Posterior cingulate gyrus (tissue), 11 donors: ENCODE results near the gene MVB12B.

Source experiments
- DNase-seq, 10 donors: peaks; one replicate each; pipeline versions ENCODE4 v3.0.0 to v3.0.0-alpha.2; 2020 to 2021; ENCODE audit warnings: mixed read lengths in 3 of 10
- intact Hi-C: fragments of 100-400 bp; cut with DNase I; formaldehyde crosslinking; loops from one replicate; pipeline ENCODE4 v1.15.1; 2023

Gene MVB12B

GRCh38 chr9:126376311-126377175, 49.9 kb downstream of the MVB12B start:
- DNase-seq: peak; percentile 71 to 97 (median 84)
- intact Hi-C loops: loop anchor here (5.0 kb wide), 2 partner anchors 39 to 69 kb away; no protein-coding TSS in a partner anchor

DNA sequence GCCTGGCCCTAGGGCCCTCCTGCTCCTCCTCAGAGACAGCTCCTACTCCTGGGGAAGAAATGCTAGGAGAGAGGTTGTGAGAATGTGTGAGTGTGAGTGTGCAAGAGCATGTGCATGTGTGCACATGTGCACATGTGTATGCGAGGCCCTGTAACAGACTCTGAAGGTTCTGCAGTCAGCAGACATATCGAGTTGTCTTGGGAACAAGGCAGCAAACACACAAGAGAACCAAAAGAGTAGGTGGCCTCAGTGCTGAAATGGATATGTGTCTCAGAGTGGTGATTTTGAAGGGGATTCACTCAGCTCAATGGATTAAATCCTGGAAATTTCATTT, 50.5 kb downstream of the MVB12B start:
- intact Hi-C loops: loop anchor here (5.0 kb wide), 2 partner anchors 40 to 70 kb away; no protein-coding TSS in a partner anchor
- no peak for DNase-seq

- intact Hi-C loops: loop anchor here (5.0 kb wide), 2 partner anchors 40 to 70 kb away; no protein-coding TSS in a partner anchor
- peak in 9 of 10 donors; percentile 57 to 97 (median 89) for DNase-seq
These were observed 50.9 kb downstream of the MVB12B start for GRCh38 chr9:126377536-126377935.

DNA sequence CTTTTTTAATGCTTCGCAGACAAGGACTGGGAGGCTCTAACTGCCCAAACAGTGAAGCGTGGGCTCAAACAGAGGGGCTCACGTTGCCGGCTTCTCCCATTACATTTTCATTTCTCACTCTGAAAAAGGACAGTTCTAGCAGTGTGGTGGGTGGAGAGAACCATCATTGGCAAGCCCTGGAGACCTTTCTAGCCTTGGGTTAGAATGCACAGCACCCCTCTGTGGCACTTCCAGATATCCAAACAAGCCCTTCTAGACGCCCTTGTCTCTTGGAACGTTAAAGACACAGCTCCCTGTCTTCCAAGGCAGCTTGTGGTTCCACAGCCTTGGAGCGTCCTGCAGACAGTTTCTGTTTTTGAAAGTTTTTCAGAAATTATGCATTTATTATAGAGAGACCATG, 52.1 kb downstream of the MVB12B start:
- intact Hi-C loops: loop anchor here (5.0 kb wide), 2 partner anchors 41 to 71 kb away; no protein-coding TSS in a partner anchor
- no peak for DNase-seq

DNA sequence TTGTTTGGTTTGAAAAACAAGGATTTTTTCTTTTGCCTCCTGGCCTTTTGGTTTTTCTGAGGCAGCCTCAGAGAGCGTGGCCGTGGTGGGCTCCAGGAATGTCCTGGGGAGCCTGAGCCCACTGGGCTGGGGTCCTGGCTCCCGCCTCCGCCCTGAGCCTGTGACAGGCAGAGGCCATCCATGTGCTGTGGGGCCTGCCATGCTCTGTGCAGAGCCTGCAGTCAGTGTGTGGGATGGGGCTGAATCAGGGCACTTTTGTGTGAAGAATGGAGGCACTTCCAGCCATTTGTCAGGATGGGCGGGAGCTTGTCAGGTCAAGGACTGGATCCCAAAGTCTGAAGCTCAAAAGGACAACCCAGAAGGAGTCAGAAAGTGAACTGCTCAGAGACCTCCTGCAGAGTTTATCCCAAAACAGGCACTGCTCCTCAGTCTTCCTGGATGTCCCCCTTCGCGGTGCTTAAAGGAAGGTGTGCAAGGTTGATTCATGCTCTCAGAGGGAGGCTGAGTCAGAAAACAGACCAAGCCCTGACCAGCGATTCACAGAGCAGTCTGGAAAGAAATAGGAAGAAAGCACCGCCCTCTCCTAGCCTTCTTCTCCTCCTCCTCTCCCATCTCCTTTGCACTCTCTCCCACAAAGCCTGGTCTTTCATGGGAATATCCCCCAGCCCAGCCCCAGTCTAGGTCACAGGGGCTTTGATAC, 53.2 kb downstream of the MVB12B start:
- intact Hi-C loops: loop anchor here (5.0 kb wide), 2 partner anchors 43 to 73 kb away; no protein-coding TSS in a partner anchor
- peak in 2 of 10 donors; percentile 18 to 81 for DNase-seq

DNA sequence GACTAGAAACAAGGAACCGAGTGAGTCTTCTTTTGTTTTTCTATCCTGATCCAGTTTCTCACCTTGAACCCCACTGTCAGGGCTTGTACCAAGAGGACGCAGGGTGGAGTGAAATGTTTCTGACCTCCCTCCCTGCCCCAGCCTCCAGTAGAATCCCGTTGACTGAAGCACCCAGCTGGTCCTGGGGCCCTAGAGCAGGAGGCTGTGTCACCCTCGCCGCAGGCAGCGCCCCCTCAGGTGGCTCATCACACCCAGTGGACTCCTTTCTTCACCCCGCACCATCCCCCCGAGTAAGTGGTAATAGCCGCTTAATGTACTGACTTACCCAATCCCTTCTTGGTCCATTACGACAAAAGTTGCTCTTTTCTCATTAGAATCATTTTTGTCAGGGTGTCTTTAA, 53.8 kb downstream of the MVB12B start:
- peak in 2 of 10 donors; percentile 18 to 88 for DNase-seq
- intact Hi-C loops: no loop called here

DNA sequence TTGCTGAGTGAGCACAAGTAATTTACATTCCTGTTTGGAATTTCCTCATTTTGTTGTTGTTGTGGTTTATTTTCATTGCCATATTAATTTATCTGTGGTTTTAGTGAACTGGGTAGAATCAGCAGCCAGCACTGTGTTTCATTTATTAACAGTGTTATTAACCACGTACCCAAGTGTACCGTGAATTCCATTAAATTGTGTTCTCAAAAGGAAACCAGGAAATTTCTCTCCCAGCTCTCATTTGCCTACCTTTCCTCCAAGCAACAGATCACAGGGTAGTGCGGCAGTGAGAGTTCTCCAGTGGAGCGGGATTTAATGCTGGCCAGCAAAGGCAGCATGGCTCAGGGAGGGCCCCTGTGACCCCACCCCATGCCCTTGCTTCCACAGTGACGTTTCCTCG, 54.6 kb downstream of the MVB12B start:
- DNase-seq: peak in 2 of 10 donors; percentile 16 to 22
- intact Hi-C loops: no loop called here

DNA sequence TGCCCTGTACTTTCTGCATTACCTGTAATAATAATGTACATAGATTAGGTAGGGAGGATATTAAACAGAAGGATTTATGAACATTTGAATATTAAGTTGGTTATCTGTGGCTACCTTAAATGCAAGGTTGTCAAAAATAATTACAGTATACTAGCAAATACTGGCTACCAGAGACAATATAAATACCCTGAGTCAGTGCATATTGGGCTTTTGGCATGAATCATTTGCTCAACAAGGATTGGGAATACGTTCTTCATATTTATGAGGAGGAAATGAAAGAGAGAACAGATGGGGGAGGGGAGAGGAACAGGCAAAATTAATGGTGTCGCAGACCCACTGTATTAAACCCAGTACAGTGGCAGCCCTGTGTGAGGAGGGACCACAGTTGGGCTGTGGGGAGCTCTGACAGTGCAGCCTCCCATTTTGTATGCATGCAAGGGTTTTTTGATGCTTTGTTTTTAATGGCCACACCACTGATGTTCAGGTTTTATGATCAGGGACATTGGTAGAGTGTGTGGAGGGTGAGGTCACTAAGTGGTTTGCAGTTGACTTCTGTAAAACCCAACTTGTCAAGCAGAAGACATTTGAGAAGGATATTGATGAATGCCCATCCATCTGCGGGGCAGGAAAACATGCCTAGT, 56.9 kb downstream of the MVB12B start:
- intact Hi-C loops: no loop called here
- DNase-seq: peak in 1 of 10 donors; percentile 9

DNA sequence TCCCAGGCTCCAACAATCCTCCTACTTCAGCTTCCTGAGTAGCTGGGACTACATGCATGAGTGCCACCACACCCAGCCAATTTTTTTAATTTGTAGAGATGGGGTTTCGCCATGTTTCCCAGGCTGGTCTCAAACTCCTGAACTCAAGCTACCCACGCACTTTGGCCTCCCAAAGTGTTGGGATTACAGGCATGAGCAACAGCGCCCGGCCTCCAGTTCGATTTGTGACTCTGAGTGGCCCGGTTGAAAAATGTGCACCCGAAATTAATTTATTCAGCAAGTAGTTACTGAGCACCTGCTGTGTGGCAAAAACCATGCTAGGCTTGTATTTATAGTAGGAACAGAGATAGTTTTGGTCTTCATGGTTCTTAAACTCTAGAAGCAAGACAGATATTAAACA, 58.3 kb downstream of the MVB12B start:
- intact Hi-C loops: no loop called here
- peak in 1 of 10 donors; percentile 52 for DNase-seq

DNA sequence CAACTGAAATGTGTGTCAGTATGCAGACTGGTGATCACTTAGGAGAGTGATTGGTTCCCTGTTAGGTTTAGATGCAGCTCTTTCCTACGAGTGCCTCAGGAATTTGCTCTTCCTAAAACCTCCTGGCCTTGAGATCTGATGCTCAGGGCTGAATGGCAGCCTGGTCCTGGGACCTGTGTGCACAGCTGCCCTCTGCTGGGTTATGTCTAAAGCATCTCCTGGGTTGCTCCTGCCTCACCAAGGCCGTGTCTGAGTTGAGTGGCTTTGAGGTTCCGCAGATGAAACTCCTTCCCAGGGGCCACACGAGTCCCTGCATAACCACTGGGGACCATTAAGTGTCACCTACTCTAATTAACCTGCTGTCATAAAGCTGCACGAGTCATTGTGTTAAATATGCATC, 59.5 kb downstream of the MVB12B start:
- peak in 5 of 10 donors; percentile 48 to 94 (median 55) for DNase-seq
- intact Hi-C loops: no loop called here

GRCh38 chr9:126386776-126387175, 60.1 kb downstream of the MVB12B start:
- peak in 2 of 10 donors; percentile 8 to 11 for DNase-seq
- intact Hi-C loops: no loop called here

DNA sequence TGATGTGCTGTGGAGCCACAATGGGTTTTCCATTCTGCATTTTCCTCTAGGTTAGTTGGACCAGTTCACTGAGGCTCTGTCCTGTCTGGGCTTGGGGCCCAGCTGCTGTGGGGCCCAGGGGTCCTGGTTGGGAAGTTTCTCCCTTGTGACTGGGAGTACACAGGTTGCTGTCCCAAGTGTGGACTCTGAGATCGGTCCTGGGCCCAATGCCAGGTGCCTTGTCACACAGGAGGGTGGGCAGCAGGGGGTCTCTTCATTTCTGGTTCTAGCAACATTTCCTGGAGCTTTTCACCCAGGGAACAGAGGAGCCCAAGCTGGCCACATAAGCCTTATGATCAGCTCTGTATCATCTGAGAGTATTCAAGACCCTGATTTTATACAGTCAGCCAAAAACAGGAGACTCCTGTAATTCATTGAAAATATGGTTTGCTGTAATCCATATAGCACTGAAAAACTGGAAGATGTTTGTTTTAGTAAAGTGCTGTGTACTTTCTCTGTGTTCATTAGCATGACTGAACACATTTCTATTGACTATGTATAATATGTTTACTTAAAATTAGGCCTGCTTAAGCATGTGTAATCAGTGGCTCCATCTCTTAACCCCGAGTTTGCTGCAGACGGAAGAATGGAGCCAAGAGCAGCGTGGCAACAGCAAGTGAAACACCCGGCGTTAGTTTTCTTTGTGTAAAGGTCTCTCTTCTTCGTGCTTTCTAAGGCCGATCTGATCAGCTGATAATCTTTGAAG, 62.5 kb downstream of the MVB12B start:
- intact Hi-C loops: no loop called here
- DNase-seq: peak in 1 of 10 donors; percentile 62

- intact Hi-C loops: no loop called here
- DNase-seq: no peak
These were observed 63.4 kb downstream of the MVB12B start for GRCh38 chr9:126389992-126390391.

DNA sequence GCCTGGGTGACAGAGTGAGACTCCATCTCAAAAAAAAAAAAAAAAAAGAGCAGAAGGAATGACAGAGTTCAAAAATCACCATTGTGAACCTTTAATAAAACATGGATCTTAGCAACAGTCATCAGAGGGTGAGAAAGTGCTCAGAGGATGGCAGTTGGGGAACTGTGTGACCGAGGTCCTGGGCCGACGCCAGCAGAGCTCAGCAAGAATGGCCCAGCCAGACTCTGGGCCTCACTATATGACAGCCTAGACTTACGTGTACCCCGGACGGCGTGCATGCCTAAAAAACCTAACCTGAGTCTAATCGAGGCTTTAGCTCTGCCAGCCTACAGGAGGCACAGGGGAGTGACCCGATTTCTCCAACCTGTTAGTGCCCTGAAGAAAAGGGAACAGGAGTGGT, 64.3 kb downstream of the MVB12B start:
- intact Hi-C loops: no loop called here
- peak in 1 of 10 donors; percentile 81 for DNase-seq

DNA sequence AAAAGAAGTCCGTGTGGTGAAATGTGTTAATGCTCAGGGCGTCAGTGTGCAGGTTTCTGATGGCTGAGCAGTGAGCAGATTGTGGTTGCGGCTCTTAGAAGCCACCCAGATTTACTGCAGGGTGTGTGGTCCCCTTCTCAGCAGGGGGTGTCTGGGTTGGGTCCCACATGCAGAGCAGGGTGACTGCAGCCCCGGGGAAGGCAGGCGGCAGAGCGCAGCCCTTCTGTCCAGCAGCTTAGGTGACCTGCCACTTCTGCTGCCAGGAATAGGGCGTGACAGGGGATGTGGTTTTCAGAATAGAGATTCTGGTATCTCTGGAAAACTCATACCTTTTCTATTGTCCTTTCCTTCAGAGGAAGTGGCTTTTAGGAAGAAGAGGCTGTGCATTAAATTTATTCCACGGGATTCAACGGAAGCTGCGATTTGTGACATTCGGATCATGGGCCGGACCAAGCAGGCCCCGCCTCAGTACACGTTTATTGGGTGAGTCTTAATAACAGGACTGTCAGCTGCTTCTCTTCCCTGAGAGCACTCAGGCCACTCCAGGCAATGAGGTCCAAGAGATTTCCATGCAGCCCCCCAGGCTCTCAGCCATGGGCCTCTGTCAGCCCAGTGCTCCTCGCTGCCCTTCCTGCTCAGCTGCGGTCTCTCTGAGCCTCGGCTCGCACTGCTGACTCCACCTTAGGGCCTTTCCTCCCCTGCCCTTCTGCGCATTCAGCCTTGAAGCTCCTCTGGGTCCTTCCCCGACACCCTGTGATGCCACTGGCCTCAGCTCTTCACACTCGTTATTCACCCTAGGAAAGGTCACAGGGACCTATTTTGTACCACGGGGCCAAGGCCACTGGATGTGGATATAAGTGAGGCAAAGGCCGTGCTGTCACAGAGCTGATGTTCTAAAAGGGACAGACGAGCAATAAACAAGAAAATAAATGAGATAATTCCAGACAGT, 65.4 kb downstream of the MVB12B start:
- peak in 1 of 10 donors; percentile 55 for DNase-seq
- intact Hi-C loops: no loop called here

- peak in 1 of 10 donors; percentile 77 for DNase-seq
- intact Hi-C loops: no loop called here
These were observed 66.2 kb downstream of the MVB12B start for GRCh38 chr9:126392662-126393371.

- intact Hi-C loops: no loop called here
- DNase-seq: peak in 1 of 10 donors; percentile 46
These were observed 67.2 kb downstream of the MVB12B start for GRCh38 chr9:126393876-126394275.

- intact Hi-C loops: loop anchor here (5.0 kb wide), 4 partner anchors 78 to 988 kb away; no protein-coding TSS in a partner anchor
- peak in 1 of 10 donors; percentile 81 for DNase-seq
These were observed 68.2 kb downstream of the MVB12B start for GRCh38 chr9:126394802-126395201.
